Hematopoietic multipotent progenitor cell treated with erythropoietin and hydrocortisone succinate and interleukin-3 and kit ligand, for 8 days (in vitro differentiated cells): Measurements from ENCODE around the gene DPP10.
"Not testable (repeated sequence)": the region's sequence is repeated elsewhere in the genome, so short reads cannot be mapped to it uniquely, and the experiment has no call there.

ENCODE experiments used
- DNase-seq: peaks from one replicate; pipeline ENCODE4 v3.0.0-alpha.2; 2015

DPP10 gene

DNA sequence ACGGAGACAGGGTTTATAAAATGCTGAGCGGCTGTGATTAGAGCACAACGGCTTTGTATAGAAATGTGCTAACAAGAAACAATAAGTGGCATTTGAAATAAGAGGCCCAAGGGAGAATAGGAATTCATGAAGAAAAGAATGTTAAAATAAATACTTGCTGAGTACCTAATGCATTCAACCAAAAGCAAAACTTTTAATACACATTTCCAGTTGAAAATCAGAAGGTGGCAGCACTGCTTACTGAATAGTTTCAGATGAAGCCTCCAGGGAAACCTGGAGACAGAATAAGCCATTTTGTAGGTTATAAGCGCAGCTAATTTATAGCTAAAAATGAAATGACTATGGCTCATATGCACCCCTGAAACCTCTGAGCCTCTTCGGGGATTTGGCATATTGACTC lies 286.6 kb downstream of the DPP10 start:
- no peak for DNase-seq

DNA sequence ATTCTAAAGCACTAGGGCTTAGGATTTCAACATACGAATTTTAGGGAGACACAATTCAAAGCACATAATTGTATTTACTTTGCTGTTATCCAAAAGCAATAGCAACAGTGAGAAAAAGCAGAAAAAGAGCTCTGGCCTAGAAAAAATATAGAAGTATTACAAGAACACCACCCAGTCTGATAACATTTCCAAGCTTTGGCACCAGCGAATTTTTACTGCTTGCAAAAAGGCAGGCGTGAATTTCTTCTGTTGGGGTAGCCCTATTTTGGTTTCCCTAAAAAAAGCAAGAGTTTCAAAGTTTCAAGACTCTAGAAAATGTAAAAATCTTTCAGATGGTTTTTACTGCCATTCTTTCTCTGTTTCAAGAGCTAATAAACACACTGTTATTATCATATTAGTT lies 292.7 kb downstream of the DPP10 start:
- no peak for DNase-seq

DNA sequence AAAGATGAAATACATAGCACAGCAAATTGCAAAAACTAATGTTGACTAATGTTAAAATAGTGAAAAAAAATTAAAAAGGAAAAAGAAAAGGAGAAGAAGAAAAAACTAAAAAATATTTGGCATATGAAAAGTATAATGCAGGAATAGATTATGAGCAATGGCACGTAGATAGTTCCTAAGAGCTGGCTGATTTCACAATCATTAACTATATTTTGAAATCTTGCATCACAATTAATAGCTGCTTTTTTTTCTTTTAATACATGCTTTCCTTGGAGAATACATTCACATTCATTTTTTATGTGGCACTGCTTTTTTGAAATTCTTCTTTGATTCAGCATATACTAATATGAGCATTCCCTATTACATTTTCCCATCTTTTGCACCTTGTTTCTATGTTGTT lies 299.8 kb downstream of the DPP10 start:
- no peak for DNase-seq

DNA sequence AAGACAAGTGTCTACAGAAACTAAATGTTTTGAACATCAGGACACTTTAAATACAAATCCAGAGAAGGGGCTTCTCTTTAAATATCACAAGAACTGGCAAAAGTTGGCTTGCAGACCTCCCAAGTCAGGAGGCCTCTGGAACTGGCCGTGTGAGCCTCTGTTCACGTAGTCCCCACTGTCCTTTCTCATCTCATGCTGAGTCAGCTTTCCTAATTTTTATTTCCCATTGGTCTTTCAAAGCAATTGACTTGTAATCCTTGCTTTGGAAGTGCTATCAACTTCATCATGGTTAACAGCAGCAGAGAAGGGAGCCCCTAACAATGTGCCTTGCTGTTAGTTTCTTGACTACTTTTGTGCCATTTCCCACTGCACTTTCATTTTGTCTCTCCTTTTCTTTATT lies 303.3 kb downstream of the DPP10 start:
- DNase-seq = no peak

DNA sequence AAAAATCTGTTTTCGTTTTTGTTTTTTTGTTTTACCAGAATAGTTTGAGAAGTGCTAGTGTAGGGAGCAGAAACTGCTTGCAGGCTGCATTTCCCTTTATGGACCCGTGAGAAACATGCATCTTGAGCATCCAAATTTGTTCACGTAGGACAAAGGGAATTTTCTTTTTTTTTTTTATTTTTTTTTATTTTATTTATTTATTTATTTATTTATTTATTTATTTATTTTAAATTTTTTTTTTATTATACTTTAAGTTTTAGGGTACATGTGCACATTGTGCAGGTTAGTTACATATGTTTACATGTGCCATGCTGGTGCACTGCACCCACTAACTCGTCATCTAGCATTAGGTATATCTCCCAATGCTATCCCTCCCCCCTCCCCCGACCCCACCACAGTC lies 305.7 kb downstream of the DPP10 start:
- not testable (repeated sequence) for DNase-seq

DNA sequence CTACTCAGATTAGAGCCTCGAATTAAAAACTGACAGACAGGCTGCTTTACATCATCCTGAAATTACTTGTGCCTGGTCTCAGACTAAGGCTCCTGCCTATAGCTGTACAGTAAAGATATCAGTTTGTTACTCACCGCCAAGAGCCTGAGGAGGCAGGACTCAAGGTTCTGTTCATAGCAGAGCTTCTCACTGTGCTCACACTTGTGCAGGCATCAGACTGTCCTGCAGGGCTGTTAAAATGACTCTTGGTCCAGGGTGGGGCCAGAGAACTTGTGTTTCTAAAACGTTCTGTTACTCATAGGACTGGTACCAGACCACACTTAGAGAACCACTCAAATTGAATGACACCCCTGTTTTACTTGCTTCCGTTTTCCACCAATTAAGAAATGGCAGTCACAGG lies 310.0 kb downstream of the DPP10 start:
- DNase-seq = no peak

DNA sequence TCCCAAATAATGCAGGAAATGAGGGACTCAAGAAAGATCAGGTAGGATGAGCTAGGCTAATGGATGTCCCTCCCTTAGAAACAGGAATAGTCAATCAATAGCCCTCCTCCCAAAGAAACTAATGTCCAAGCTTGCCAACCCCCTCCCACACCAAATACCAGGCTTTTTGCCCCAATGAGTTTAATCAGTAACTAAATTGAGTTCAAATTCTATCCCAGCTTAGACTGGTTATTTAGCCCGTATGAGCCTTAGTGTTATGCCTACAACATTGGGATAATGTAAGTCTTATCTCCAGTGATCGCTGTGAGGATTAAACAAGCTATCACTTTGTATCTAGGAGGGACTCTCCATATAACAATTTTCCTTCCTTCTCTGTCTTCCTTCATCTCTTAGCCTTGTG lies 310.7 kb downstream of the DPP10 start:
- no peak for DNase-seq

DNA sequence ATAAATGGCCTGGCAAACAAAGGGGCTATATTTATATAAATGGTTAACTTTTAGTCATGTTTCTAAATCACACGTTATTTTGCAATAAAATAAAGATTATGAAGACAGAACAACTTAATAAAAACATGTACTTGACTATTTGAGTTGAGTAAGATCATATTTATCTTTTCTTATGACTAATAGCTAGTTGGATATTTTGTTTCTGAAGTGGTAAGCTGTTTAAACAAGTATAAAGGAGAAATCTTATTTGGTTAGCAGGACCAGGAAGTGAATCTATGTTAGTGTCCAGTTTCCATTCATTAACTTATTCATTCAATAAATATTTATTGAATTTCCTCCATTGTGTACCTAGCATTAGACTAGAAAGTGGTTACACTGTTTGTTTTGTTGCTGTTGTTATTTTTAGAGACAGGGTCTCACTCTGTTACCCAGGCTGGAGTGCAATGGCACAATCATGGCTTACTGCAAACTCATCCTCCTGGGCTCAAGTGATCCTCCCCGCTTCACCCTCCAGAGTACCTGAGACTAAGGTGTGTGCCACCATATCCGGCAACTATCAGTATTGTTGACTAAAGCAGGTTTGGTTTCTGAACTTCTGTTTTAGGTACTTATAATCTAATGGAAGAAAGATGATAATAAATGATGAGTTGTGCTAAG lies 312.6 kb downstream of the DPP10 start:
- no peak for DNase-seq

DNA sequence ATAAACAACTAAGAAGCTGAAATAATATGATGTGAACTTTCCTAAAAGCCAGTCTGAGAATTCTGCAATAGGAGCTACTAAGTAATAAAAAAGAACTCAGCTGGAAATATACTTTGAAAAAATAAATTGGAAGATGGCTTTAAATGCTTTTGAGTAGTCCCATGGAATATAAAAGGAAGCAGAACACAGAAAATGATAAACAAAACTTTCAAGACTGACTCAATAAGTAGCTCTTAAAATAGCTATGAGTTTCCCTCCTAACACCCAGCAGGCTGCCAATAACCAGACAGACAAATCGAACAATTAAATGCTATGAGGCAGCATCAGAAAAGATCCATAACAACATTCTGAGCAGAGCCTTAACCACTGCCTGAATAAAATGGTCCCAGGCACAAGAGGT lies 319.9 kb downstream of the DPP10 start:
- DNase-seq = no peak

DNA sequence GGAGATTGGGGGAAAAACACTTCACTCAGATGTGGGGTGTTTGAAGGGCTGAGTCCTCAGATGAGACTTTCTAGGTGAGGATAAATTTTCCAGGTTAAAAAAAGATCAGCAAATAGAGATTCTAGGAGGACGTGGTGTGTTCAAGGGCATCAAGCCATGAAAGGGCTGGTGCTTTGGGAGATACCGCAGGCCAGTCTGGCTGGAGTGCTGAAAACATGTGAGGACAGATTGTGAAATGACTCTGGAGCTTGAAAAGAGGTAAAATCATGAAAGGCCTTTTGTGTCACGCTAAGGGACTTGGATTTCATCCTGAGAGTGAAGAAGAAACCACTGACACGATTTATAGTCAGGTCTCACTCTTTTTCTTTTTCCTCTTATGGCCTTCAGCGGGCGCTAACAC lies 320.5 kb downstream of the DPP10 start:
- DNase-seq = no peak

DNA sequence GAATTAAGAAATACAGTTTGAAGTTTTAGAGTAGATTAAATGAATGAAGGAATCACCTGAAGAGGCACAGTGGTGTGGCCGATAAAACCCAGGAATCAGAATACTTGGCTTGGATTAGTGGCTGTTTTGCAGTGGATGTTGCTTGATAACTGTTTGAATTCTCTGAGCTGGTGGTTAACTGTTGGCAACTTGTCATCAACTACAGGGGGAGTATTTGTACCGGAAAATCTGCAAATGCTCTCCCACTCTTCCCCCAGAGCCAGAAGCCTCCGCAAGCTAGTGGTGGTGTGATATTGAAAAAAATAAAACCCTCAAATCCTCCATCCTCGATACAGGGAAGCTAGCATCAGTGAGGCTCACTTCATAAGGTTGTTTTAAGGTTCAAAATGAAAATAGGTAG lies 326.7 kb downstream of the DPP10 start:
- DNase-seq = no peak

DNA sequence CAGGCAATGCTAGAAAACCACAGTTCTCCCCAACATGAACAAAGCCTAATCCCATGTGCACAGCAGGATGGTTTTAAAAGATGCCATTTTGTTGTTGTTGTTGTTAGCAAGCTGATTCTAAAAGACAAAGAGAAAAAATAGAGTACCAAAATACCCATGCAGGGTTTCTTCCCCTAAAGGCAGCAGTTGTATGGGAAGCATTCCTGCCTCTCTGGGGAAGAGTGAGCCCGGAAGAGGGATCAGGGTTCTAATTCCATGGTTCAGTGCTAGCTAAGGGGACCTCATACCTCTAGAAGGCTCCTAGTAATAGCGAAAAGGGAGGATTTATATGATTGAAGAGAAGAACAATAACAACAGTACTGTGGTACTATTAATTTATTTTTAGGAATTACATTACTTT lies 327.6 kb downstream of the DPP10 start:
- no peak for DNase-seq

DNA sequence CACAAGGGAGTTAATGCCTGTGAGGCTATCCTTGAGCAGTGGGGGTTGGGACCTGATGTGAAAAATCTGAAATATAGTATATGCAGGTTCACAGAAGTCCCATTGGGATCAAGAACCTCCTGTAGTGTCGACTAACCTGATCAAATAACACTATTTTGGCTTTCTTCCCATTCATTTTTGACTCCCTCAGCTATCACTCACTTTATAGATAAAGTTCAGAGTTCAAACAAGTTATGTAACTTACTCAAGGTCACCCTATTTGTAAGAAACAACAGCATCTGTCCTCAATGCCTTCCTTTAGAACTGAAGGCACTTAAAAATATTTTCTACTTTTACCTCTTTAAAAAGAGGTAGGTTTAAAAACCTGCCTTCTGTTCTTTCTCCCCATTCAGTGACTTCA lies 341.6 kb downstream of the DPP10 start:
- DNase-seq = no peak

DNA sequence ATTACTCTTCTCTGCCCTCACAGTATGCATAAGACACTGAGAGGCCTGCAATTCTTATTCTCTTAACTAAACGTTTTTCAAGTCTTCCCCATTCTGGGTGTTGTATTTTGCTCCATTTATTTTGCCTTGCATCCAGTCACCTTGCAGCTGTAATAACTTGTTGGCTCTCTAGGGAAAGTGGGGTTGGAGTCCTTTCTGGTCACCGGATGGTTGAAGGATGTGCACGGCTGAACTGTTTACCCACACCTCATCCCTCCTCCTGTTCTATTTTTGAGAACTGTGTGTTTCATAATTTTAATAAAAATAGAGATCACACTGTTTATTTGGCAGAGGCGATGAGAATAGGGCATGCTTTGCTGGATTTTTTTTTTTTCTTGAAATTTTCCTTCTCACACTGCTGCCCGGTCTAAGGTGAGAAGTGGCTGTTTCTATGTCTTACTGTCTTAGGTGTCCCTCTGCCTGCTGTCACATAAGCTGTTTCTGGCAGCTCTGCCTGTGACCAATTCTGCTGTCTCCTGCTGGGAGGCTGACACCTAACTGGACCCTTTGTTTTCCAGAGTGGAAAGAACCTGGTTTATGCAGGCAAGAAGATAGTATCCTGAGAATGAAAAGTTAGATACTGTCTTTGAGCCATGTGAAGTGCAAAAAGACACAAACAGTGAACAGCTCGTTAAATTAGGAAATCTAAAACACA lies 342.6 kb downstream of the DPP10 start:
- DNase-seq = no peak

DNA sequence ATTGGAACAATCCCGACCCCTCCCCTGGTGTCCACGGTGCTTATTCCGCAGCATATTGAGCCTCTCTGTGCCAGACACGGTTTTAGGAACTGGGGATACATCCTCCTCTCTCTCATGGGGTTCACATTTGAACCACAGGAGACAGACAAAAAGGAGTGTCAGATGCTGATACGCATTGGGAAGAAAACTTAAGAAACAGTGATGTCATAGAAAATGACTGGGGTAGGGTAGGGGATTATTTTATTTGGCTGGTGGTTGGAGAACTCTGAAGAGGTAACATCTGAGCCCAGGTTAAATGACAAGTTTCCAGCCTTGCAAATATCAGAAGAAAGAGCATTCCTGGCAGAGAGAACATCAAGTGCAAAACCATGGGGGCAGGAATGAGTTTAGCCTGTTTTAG lies 344.5 kb downstream of the DPP10 start:
- DNase-seq = no peak

DNA sequence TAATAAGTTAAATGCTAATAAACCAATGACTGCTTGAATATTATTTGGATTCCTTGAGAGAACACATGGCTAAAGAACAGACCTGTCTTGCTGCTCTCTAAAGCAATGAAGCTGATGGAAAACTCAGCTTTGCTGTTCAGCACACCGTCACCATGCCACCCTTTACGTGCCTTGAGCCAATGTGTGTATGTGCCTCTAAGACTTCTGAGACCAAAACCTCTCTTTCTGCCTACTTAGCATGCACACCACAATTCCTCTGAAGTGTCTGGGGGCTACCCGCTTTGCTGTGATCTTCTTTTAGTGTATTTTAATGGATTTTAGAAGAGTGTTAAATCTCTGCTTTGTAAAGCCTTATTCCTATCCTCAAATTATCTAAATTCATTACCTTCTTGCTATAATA lies 345.0 kb downstream of the DPP10 start:
- no peak for DNase-seq

DNA sequence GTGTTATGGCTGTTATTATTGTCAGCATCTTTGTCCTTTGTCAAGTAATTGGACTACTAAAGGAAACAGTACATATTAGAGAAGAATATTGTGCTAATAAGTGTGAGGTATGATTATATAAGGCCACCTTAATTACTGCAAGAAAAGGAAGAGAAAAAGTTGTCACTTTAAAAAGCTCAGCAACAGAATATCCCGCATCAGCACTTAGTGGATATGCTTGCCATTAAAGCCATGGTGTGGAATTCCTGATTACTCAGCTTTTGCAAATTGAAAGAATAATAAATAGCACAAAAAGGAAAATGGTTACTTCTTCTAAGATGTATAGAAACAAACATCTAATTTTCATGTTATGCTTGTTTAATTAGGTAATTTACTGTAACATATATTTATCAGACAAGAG lies 347.5 kb downstream of the DPP10 start:
- DNase-seq = no peak

DNA sequence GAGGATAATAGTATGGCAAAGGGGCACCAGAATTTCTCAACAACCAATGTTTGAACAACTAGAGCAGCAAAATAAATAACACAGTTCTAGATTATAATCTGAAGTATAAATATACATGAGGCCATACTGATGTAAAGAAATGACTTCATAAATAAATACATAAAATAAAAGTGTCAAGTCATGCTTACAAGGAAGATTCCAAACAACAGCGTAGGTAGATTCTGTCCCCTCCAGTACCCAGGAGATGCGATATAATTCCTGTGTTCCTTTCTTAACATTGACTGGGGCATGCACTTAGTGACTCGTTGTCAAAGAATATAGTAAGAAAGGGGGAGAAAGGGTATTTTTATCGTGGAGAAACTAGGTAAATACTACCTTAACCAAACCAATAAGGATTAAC lies 355.1 kb downstream of the DPP10 start:
- DNase-seq = no peak

DNA sequence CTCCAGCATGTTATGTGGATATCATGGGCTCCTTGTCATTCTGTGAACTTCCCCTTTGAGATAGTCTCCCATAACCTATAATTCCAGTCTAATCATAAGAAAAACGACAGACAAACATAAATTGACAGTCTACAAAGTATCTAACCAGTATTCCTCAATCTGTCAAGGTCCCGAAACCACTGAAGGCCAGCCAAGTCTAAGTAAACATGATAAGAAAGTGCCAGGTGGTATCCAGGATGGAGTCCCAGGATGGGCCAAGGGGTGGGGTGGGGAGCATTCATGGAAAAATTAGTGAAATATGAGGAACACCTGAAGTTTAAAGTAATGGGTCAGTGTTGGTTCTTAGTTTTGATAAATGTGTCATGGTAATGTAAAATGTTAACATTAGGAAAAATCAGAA lies 355.5 kb downstream of the DPP10 start:
- no peak for DNase-seq

DNA sequence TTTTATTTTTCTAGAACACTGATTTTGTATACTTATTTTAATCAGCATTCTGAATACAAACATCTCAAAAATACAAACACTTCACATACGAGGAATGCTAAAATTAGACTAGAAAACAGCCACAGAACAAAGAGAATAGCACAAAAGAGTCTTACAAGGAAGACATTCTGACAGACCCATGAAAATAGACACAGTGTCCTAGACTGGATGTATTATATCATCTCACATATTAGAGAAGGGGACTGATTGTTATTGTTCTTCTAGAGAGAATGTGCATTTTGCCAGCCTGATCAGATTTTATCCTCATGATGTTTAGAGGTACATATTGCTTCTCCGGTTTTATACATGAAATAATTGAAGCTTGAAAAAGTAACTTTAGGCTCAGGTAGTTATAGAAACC lies 357.9 kb downstream of the DPP10 start:
- no peak for DNase-seq

DNA sequence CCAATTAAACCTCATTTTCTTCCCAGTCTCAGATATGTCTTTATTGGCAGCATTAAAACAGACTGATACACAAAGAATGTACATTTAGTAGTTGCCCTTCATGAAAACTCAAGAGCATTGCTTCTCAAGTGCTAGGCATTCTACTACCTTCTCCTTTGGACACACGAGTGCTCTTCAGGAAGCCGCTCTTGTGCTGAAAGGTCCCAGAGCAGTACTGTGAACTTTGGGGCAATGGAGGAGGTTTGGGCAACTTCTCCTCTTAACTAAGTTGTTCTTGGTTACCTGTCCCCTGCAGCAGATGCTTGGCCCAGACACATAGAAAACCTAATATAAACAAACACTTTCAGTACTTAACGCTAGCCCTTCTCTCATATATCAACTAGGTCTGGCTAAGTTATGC lies 362.8 kb downstream of the DPP10 start:
- DNase-seq = no peak

DNA sequence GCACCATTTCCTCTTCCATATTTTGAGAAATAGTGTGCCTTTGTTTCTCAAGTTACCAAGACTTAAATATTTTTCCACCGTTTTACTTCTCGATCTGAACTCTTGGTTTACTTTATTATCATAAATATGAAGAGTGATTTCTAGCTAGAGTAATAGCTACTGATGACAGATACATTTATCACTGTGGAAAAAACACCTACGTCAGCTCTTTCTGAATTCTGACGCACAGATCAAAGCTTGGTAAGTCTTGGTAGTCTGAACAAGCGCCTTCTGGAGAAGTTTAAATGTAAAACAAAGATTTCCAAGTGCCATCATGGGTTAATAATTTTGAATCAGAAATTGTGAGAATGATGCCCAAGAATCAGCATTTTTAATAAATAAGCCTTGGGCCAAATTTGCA lies 367.7 kb downstream of the DPP10 start:
- no peak for DNase-seq

DNA sequence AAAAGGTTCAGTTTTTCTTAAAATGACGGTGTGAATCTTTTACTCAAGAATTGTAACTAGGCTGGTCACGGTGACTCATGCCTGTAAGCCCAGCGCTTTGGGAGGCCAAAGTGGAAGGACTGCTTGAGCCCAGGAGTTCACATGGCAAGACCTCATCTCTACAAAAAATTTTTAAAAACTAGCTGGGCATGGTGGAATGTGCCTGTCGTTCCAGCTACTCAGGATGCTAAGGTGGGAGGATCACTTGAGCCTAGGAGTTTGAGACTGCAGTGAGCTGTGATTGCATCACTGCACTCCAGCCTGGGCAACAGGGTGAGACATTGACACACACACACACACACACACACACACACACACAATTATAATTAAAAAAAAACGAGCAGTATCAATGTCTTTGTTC lies 369.8 kb downstream of the DPP10 start:
- DNase-seq = no peak

DNA sequence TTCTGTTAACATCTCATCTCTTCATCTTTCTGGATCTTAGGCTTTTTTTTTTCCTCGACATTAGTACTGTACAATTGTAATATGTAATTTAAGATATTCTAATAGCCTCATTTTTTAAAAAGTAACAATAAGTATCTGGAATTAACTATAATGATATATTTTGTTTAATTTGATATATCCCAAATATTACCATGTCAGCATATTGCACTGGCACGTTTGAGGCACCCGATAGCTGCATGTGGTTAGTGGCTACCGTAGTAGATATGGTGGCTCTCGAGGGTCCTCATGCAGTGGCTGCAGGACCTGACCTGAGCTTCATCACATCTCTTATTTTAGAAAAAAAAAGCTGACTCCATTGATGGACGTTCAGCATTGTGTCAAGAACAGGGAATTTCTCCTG lies 371.9 kb downstream of the DPP10 start:
- no peak for DNase-seq

DNA sequence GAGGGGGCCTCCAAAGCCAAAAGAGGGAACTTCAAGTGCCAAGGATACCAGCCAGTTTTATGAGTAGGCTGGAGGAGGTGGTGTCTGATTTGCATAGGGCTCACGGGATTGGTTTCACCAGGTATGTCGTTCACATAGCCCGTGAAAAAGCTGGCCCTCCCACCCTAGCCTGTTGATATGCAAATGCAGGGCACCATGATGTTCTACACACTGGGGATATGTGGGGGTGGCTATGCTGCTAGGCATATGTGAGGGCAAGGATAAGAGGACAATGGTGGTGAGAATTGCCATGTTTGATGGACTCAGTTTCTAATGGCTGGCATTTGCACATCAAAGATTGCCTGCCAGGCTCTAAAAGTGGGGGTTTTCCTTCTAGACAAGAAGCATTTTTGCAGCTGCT lies 378.6 kb downstream of the DPP10 start:
- no peak for DNase-seq
